8988T (cell line): ENCODE results near the gene B3GALNT2.
"Not testable (repeated sequence)": the region's sequence is repeated elsewhere in the genome, so short reads cannot be mapped to it uniquely, and the experiment has no call there.

Experiments
- DNase-seq: peaks from one replicate; pipeline ENCODE4 v3.0.0; 2011

The B3GALNT2 gene

DNA sequence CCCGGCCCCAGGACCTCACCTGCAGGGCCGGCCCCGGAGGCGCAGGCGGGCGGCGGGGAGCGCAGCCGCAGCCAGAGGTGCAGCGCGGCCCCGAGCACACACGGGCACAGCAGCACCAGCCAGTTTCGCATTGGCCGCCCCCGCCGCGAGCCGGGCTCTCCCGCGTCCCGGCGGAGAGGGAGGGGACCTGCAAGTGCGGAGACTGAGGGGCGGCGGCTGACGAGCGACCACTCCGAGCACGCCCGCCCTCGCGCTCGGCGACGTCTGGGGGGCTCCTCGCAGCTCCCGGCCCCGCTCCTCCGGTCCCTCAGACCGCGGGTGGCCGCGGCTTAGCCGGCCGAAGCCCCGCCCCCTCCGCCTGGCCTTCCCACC, at the start of gene B3GALNT2:
Gene B3GALNT2 (minus strand): TSS at position 331 of the 372 bp plus-strand sequence. CDS start 200 bp downstream, at position 131.
- DNase-seq, result peak; percentile 75

DNA sequence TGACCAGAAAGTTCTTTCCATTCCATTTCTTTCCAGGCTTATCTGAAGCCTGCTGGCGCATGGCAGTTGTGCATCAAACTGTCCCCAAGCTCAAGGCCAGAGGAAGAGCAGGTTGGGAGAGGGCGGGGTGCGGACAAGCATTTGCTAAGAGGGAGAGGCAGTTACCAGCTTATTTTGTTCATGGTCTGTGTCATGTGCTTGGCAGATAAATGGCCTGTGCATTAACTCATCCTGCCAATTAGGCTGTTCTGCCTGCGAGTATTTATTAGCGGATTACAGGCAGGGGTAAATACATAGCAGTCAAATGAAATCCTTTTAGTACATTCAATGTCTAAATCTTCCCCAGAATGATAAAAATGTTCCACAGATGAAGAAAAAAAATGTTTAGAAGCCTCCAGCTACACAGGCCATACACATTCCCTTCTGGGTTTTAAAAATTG, 48.9 kb upstream of the B3GALNT2 start:
- no peak for DNase-seq

DNA sequence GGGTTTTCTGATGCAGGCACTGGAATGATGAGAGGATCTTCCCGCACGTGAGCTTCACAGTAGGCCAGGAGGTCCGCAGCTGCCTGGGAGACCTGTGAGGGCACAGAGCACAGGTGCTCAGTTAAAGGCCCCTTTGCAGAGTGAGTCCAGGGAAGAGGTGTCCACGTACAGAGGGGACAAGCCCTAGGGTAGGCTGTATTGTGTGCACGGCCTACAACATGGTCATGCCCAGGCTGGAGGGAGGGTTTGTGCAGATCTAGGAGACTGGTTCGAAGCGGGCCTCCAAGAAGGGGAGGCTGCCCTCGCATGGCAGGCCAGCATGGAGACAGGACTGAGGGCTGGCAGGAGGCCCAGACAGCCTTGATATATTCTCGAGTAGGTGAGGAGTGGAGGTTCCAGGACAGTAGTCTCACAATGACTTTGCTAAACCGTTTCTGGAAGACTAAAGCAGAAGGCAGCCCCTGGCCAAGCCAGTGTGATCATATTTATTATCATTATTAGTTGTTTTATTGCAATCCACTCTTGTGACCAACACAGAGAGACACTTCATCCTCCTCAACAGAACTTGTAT, 48.0 kb upstream of the B3GALNT2 start:
- DNase-seq, result no peak

DNA sequence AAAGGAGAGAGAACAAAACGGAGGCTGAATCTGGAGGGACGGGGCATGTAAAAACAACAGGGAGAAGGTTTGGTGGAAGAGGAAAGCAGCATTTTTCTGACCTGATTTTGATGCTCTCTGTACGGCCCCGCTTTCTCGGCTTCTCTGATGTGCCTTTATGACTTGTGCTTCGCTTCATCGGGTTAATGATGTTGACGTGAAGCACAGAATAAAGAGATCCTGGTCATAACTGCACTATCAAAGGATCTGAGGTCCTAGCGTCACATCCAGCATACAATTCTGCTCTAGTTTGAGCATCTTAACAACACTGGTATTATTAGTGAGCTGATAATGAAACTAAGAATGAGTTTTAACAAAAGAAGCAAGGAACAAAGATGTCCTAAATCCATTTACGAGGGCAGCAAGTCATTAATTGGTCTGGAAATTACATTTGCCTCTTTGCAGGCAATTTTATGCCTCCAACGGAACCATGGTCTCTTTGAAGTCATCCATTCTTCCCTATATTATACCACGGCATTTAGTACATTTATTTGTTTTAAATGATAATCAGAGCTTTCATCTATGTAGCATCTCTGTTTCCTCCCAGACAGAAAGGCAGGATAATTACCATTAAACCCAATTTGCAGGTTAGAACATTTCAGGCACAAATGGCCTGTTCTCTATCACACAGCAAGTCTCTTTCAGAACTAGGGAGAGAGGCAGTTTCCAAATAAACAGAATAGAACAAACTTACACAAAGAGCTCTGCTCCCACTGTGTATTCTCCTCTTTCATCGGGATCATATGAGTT, 45.3 kb upstream of the B3GALNT2 start:
- no peak for DNase-seq

DNA sequence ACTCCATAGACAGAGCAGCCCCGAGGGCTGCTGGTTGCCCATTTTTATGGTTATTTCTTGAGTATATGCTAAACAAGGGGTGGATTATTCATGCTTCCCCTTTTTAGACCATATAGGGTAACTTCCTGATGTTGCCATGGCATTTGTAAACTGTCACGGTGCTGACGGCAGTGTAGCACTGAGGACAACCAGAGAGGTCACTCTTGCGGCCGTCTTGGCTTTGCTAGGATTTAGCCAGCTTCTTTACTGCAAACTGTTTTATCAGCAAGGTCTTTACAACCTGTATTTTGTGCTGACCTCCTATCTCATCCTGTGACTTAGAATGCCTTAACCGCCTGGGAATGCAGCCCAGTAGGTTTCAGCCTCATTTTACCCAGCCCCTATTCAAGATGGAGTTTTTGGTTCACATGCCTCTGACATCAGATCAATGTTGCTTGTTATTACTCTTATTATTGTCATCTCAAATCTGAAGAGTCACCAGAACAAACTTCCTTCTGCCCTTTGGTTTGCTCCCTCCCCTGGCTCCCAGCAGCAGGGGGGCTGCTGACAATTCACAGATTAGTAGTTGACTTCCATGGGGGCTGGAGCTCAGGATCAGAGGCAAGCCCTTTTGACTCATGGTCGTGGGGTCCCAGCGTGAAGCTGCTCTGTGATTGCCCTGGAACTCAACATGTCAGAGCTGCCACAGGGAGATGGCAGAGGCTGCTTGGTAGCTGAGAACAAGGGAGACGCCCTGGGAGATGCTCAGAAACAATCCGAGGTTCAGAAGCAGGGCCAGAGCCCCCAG, 42.3 kb upstream of the B3GALNT2 start:
- not testable (repeated sequence) for DNase-seq

DNA sequence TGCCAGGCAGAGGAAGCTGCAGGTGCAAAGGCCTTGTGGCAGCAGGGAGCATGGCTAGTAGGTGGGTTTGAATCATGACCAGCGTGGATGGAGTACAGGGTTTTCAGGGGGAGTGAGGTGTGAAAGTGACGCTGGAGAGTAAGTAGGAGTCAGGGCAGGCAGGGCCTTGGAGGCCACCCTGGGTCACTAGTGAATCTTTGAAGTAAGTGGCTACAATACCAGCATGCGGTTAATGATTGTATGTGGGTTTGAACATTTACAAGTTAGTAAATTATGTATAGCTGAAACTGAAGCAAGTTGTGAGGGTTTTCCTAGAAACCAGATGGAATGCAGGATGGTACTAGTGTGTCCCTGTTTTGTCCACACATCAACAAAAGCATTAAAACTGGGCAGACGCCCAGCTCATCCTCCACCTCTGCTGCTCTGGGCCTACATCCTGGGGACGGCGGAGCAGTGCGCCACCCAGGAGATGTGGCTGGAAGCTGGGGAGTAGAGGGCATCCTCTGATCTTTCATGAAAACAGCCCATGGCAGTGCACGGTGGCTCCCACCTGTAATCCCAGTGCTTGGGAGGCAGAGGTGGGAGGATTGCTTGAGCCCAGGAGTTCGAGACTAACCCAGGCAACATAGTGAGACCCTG, 41.2 kb upstream of the B3GALNT2 start:
- no peak for DNase-seq

DNA sequence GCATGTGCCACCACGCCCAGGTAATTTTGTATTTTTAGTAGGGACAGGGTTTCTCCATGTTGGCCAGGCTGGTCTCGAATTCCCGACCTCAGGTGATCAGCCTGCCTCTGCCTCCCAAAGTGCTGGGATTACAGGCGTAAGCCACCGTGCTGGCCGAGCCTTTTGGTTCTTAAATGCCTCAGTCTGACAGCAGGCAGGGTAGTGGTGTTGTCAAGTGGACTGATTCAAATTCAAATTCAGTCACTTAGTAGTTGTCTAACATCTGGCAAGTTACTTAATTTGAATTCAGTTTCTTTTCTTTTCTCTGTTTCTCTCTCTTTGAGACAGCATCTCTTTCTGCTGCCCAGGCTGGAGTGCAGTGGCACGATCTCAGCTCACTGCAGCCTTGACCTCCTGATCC, 38.6 kb upstream of the B3GALNT2 start:
- DNase-seq, result not testable (repeated sequence)

DNA sequence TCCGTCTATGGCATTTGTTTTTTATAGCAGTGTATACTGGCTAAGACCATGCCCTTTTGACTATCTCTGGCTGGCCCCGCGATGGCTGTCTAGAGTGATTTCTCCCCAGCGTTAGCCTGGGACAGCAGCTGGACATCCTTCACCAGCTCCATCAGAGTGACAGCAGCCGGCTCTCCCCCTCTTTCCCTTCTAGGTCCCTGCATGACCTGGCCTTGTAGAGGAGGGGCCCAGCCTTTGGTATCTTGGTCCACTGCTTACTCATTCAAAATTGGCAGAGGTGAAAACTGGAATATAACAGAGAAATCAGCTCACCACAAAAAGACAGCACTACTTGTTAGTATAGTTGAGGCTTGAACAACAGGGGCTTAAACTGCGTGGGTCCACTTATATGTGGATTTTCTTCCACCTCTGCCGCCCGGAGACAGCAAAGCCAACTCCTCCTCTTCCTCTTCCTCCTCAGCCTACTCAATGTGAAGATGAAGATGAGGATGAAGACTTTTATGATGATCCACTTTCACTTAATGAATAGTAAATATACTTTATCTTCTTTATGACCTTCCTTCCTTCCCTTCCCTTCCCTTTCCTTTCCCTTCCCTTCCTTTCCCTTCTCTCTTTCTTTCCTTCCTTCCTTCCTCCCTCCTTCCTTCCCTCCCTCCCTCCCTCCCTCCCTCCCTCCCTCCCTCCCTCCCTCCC, 29.4 kb upstream of the B3GALNT2 start:
- DNase-seq, result no peak

DNA sequence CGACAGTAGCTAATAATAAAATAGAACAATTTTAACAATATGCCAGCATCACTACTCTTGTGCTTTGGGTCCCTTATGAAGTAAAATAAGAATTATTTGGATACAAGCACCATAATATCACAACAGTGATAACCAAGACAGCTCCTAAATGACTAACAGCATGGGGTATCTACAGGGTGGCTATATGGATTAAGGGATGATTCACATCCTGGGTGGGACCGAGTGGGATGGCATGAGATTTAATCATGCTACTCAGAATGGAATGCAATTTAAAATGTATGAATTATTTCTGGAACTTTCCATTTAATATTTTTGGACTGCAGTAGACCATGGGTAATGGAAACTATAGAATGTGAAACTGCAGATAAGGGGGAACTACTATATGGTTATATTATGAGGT, 28.1 kb upstream of the B3GALNT2 start:
- no peak for DNase-seq

DNA sequence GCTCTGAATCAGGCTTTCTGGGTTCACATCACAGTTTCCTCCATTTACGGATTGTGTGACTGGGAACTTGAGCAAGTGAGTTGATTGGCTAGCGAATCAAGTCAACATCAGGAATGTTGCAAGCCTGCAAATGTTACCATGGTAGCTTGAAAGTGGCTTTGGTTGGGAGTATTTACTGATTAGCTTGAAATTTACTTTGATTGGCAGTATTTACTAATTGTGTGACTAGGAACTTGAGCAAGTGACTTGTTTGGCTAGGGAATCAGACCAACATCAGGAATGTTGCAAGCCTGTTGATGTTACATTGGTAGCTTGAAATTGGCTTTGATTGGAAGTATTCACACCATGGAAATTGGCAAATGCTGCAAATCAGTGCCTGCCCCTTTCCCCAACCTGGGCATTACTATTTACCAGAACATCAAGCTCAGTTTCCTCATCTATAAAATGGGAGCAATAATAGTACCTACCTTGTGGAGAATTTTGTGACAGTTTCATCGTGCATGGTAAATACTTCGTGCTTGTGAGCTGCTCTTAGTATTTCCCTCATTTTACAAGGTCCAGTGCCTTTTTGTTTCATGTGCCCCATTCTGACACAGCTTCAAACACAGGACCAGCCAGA, 23.1 kb upstream of the B3GALNT2 start:
- DNase-seq, result no peak

DNA sequence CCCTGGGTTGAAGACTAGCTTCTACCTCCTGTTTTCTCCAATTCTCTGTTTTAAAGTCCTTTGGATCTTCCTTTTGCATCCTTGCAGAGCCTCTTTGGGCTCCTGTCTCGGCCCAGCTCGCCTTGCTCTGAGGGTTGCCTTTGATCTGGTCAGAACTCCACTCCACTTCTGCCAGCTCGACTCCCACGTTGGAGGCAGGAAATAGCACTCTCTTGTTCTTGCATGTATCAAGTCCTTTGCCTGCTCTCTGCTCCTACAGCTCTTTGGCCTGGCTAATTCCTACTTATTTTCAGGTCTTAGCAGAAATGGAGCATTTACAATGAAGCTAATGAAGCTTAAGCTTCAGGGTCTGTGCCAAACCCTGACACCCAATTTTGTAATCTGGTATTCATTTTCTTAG, 21.1 kb upstream of the B3GALNT2 start:
- no peak for DNase-seq

DNA sequence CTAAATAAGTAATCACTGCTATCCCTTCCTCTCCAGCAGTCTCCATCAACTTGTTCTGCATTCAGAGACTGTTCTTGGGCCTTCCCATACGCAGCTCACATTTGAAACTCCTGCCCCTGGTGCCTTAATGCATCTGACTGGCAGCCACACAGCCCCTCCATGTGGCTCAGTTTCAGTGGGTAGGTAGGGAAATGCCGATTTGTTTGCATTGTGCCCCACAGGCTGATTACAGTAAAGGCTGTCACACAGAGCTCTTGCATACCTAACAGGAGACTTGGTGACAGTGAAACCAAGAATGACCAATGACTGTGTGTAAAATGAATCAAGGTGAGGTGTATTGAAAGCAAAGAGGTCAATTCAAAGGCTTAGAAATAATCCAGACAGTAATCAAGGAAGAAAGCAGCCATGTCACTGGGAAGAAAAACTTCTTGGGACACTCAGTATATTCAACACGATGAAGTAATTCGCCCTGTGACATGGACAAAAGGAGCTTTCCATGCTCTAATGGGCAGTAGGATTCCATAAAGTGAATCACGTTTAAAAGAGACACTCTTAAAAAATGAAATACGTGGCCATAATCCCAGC, 12.7 kb upstream of the B3GALNT2 start:
- DNase-seq, result no peak

DNA sequence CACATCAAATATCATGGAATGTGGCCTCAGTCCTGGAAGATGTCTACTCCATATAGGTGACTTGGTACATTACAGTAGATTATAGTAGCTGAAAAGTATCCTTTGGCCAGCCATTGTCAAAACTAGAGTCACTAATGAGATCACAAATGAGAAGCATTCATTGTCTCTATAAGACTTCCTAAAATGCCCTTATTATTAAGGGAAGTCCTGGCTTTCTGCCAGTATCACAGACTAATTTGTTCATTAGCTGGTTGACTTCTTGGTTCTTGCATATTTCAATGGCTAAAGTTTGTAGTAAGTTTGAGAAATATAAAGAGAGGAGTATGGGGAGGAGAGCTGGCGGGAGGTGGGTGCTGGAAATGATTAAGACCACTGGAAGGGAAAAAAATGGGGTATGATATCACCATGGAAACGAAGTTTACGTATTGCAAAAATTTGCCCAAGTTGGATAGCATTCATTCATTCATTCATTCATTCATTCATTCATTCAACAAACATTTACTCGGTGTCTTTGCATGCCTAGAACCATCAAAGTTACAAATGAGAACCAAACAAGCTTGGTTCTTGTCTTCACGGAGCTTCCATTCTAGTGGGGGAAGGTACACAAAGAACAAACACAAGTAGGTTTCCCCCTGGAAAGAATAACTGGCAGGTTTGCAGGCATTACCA, 11.7 kb upstream of the B3GALNT2 start:
- DNase-seq, result no peak

DNA sequence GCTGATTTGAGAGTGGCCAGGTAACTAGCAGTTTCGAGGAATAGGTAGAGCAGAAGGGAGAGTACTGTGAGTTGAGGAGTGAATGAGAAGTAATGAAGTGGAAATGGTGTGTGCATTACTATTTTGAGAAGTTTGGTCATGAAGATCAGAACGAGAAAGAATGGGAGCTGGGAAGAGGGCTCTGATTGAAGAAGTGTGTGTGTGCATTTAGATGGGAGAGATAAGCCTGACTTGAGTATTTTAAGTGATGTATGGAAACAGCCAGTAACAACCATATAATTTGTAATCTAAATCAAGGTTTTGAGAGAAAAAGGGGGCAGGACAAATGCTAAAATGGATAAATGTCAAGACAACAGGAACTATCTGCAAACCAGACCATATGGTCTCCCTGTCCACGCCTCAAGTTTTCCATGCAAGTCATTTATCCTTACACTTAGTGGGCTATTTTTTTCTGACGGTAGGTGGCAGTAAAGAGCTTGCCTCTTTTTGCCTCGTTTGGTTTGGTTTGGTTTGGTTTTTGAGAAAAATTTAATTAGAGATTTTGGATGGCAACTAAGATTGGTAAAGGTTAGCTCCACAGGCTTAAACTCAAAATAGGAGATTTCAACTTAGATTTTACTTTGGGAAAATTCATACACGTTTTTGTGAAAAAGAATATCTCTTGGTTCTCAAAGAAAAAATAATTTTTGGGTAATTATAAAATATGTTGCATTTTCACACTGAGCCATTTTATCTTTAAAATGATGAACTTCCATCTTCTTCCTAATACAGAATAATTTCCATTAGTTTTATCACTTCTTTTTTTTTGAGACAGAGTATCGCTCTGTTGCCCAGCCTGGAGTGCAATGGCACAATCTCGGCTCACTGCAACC, 9.5 kb upstream of the B3GALNT2 start:
- no peak for DNase-seq

DNA sequence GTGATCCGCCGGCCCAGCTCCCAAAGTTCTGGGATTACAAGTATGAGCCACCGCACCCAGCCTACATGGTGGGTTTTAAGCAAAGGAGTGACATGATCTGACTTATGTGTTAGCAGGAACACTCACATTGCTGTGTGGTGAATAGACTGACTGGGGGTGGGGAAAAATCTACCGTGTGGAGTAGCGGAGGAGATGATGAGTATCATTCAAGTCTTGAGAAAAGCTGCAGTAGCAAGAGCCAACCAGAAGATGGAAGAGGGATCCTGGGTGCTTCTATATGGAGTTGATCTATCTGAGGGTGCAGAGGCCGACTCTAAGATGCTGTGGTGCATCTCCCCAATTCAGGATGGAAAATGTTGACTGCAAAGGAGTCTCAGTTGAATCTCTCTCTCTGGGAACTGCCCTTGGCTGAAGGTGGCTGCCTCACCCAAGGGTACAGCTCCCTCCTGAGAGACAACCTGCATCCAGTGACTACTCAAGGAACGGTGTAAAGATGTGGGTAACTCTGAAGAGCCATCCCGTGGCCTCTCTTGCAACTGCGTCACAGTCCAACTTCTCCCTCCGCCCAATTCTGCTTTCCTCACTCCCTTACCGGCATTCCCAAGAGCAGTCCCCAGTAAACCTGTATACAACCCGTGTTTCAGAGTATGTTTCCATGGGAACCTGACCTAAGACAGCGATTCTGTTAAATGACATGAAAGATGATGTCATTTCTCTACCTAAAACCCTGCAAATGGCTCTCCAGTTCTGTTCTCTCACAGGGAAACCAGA, 7.4 kb upstream of the B3GALNT2 start:
- no peak for DNase-seq

DNA sequence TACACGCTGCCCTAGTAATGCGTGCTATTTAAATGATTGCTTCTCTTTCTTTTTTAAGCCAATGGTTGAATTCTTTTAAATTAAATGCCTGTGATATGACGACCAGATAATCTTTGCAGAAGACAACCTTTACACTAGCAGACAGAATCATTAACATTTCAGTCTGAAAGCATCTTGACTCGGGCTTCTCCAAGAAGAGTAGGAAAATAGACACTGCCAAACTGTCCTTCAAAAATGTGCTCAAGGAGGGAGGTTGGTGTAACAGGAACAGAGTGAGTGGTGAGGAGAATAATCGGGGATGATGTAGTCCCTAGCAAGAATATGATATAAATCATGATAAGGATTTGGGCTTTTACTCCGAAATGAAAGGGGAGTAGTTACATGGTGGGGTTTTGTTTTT, 6.6 kb upstream of the B3GALNT2 start:
- no peak for DNase-seq

DNA sequence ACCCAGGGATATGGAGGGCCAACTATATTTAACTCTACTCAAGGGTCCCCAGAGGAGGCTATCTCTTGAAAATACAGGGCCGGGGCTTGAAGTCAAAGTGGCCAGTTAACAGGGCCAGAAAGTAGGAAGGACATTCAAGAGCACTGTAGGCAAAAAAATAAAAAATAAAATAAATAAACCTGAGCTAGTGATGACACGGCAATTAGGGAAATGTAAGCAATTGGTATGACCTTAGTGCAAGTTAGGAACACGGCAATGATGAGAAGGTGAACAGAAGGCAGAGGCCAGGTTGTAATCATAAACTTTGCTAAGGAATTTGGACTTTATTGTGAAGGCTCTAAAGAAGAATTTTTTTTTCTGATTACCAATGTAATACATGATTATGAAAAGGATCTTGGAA, 3.4 kb upstream of the B3GALNT2 start:
- no peak for DNase-seq

DNA sequence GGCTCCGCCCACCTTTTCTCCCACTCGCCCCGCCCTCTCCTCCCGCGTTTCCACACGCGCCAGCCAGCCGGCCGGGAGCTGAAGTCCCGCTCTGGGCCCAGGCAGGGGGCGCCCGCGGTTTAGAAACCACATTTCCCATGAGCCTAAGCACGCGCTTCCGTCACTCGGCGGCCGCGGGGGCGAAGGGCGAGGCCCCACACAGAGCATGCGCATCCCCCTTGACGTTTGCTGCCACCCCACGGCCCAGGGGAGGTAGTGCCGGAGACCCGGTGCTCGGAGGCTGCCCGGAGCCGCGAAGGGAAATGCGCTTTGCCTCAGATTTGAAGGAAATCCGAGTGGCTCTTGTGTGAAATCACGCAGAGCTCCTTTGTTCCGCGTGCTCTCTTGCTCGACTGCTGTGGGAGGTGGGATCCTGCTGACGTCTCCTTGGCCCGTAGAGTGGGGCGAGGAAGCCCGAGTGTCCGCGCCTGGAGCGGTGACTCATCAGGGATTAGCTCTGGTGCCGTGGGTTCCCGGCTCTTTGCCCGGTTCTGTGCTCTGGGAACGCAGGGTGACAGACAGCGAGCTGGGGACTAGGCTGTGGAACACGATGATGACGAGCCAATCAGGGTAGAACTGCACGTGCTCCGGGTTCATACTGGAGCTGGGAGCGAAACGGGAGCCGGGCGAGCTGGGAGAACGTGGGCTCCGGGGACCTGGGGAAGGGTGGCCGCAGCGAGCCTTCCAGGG, 406 bp upstream of the B3GALNT2 start:
- DNase-seq, result peak; percentile 77
